Measurements from ENCODE around the gene MED17. TPM values are rescaled to one million over a fixed set of nuclear protein-coding genes. Genes with fewer than 3 reads are reported as not detected.

The MED17 gene
- polyA plus RNA-seq, 3 donors from 2014 or later = 8.2 to 24.5 (median 8.8) TPM

- Mint-ChIP-seq H3K4me1 (no peaks in the 10 kb centered on the region), H3K9me3 (peaks cover 0 to 1% (median 0%) of the 10 kb centered on the region in 6 donors), H3K27ac (no peak overlapping the region)
Measured at GRCh38 chr11:93857413-93858120, 73.5 kb downstream of the MED17 start.

DNA sequence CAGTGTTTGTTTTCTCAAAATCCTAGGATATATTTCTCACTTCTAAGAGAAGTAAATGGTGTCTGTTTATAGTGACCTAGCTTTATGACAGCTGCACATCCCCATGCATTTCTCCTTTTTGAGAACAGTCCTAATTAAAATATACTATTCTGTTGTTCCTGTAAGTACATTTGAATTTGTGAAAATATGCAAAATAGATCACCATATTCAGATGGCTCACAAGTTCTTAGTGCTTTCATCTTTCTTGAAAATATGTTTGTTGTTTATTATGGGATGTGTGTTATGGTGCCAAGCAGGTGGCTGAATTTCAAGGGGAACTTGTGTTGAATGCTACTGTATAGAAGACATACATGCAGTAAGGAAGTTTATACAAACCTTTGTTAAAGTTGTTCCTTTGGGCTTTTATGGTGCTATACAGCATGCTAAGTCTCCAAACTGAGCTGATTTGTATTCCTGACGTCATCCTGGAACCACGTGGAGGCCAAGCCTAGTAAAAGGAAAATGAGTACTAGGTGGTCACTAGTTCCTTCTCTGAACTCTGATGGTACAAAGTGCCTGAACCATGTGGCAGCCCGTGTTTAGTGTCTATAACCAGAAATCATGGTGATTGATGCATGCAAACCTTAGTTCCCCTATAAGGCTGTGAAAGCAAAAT, 74.2 kb downstream of the MED17 start:
- no peak overlapping the region for H3K4me3 Mint-ChIP-seq
- H3K4me1 Mint-ChIP-seq = no peaks in the 10 kb centered on the region

More at GRCh38 chr11:93857413-93858120, 73.5 kb downstream of the MED17 start:
- H3K4me3 Mint-ChIP-seq = no peak overlapping the region
- no peaks in the 10 kb centered on the region for H3K36me3 Mint-ChIP-seq
- peaks cover 0 to 5% (median 2%) of the 10 kb centered on the region in 3 donors for H3K27me3 Mint-ChIP-seq (ENCODE audit: low read depth in 3 of 3)
- no peak for DNase-seq

GRCh38 chr11:93861808-93862207, 77.7 kb downstream of the MED17 start:
- no peaks in the 10 kb centered on the region for H3K36me3 Mint-ChIP-seq
- peaks cover 0 to 5% (median 3%) of the 10 kb centered on the region in 3 donors for H3K27me3 Mint-ChIP-seq (ENCODE audit: low read depth in 3 of 3)
- no peaks in the 10 kb centered on the region for H3K9me3 Mint-ChIP-seq
- H3K4me1 Mint-ChIP-seq = no peaks in the 10 kb centered on the region
- DNase-seq = no peak
- no peak overlapping the region for H3K27ac Mint-ChIP-seq
- H3K4me3 Mint-ChIP-seq = no peak overlapping the region

More for the DNA sequence above, 74.2 kb downstream of the MED17 start:
- peaks cover 0 to 1% (median 0%) of the 10 kb centered on the region in 6 donors for H3K9me3 Mint-ChIP-seq
- H3K27ac Mint-ChIP-seq = no peak overlapping the region
- H3K27me3 Mint-ChIP-seq (ENCODE audit: low read depth in 3 of 3) = peaks cover 2 to 5% (median 2%) of the 10 kb centered on the region in 3 donors
- no peaks in the 10 kb centered on the region for H3K36me3 Mint-ChIP-seq
- DNase-seq = no peak

Other genes starting within 250 kb of the MED17 start
- gene SMCO4, start 240.9 kb upstream of the MED17 start, polyA plus RNA-seq = 10 to 100 TPM; 10.2 to 11.1 (median 10.3) TPM
- gene CEP295, start 122.6 kb upstream of the MED17 start, polyA plus RNA-seq = 1 to 10 TPM in 2 of 3 donors, under 1 TPM in 1; 0.51 to 1.8 (median 1.6) TPM
- gene TAF1D, start 42.8 kb upstream of the MED17 start, polyA plus RNA-seq = 10 to 100 TPM; 10.3 to 21.3 (median 16.2) TPM
- gene C11orf54, start 42.6 kb upstream of the MED17 start, polyA plus RNA-seq = 10 to 100 TPM; 16.8 to 23.7 (median 21.2) TPM
- not detected for gene VSTM5, start 66.3 kb downstream of the MED17 start, polyA plus RNA-seq
- not detected for gene HEPHL1, start 237.1 kb downstream of the MED17 start, polyA plus RNA-seq